ENCODE data around the gene ZC2HC1C. TPM values are rescaled to one million over a fixed set of nuclear protein-coding genes. Genes with fewer than 3 reads are reported as not detected.

Gene ZC2HC1C
- total RNA-seq, 1 experiment from 2014 or later: 1.4 TPM

DNA sequence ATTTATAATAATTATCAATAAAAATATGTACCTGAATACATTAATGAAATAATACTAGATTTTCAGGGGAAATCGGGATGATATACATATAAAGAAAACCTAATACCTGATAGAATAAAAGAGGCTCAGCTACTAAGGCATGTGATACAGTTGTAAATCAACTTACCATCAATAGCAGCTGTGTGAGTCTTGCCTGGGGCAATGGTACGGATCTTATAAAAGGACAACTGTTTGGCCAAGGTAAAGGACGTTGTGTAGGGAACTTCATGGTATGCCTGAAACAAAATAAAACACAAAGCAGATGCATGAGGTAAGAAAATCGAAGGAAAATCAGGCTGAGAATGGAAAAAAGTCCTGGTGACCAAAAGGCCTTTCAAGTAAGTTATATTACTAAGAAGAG, 32.0 kb downstream of the ZC2HC1C start:
- Histone ChIP-seq H3K56ac (ENCODE audit: insufficient read length, low read depth, low read length) (no peak overlapping the region), H3K23ac (ENCODE audit: insufficient read length, low read depth, low read length) (no peak overlapping the region), H2BK20ac (ENCODE audit: low read depth, low read length, poor library complexity, severe bottlenecking) (no peak overlapping the region), H4K8ac (replicated peaks; ENCODE audit: insufficient read length, low read depth, low read length) (no peak overlapping the region), H3K27ac (ENCODE audit: insufficient read length, low read depth, low read length) (no peak overlapping the region), H3K9ac (ENCODE audit: extremely low read depth, insufficient read length, low read length) (no peak overlapping the region), H4K20me1 (ENCODE audit: control insufficient read depth, insufficient read depth, insufficient read length) (no peaks in the 10 kb centered on the region), H3K4me1 (ENCODE audit: insufficient read depth, low read length) (no peaks in the 10 kb centered on the region), H2BK15ac (ENCODE audit: low read depth, low read length) (no peak overlapping the region), H3T11ph (ENCODE audit: low read length) (no peak overlapping the region), H3K4ac (ENCODE audit: low read depth, low read length) (no peak overlapping the region), H3K14ac (ENCODE audit: insufficient read depth, low read length) (no peak overlapping the region), H3K79me1 (ENCODE audit: insufficient read depth, low read depth, low read length, poor library complexity, severe bottlenecking) (no peaks in the 10 kb centered on the region), H2BK12ac (ENCODE audit: insufficient read length, low read depth, low read length) (no peak overlapping the region), H2BK5ac (ENCODE audit: insufficient read length, low read length) (no peak overlapping the region), H3K79me2 (ENCODE audit: insufficient read depth, low read length) (no peaks in the 10 kb centered on the region), H3K18ac (ENCODE audit: insufficient read length, low read depth, low read length) (no peak overlapping the region), H2BK120ac (ENCODE audit: low read depth, low read length, poor library complexity, severe bottlenecking) (no peak overlapping the region), H3K27me3 (ENCODE audit: insufficient read depth, low read length) (no peaks in the 10 kb centered on the region), H2AFZ (ENCODE audit: low read length) (no peak overlapping the region), H4K5ac (ENCODE audit: insufficient read length, low read depth, low read length) (no peak overlapping the region), H3K23me2 (ENCODE audit: insufficient read length, low read depth, low read length, poor library complexity, severe bottlenecking) (no peaks in the 10 kb centered on the region), H3K4me2 (ENCODE audit: insufficient read depth, insufficient read length, low read length) (no peak overlapping the region), H3K9me3 (ENCODE audit: control insufficient read depth, low read depth, low read length) (no peaks in the 10 kb centered on the region), H2AK5ac (ENCODE audit: insufficient read length, low read length) (no peak overlapping the region), H4K91ac (ENCODE audit: insufficient read length, low read depth, low read length) (no peak overlapping the region)
- Mint-ChIP-seq H3K27me3 (ENCODE audit: low read depth) (no peaks in the 10 kb centered on the region), H3K36me3 (ENCODE audit: insufficient read depth in 1 of 3, low read depth in 3 of 3) (peaks cover 11 to 78% (median 76%) of the 10 kb centered on the region in 3 experiments; a peak in 6 of 7 replicates), H3K27ac (no peak overlapping the region), H3K4me1 (no peaks in the 10 kb centered on the region), H3K9me3 (no peaks in the 10 kb centered on the region), H3K4me3 (no peak overlapping the region)
- no CpG with 5 or more reads among the region's 4 CpGs for WGBS (ENCODE audit: extremely low coverage, insufficient read length, low lambda C conversion rate)
- TF ChIP-seq, protein P1, sequence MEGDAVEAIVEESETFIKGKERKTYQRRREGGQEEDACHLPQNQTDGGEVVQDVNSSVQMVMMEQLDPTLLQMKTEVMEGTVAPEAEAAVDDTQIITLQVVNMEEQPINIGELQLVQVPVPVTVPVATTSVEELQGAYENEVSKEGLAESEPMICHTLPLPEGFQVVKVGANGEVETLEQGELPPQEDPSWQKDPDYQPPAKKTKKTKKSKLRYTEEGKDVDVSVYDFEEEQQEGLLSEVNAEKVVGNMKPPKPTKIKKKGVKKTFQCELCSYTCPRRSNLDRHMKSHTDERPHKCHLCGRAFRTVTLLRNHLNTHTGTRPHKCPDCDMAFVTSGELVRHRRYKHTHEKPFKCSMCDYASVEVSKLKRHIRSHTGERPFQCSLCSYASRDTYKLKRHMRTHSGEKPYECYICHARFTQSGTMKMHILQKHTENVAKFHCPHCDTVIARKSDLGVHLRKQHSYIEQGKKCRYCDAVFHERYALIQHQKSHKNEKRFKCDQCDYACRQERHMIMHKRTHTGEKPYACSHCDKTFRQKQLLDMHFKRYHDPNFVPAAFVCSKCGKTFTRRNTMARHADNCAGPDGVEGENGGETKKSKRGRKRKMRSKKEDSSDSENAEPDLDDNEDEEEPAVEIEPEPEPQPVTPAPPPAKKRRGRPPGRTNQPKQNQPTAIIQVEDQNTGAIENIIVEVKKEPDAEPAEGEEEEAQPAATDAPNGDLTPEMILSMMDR (conservative IDR thresholded peaks at IDR 0.05): no peak
- DNase-seq: no peak
